Activated CD4-positive, alpha-beta T cell treated with anti-CD3 and anti-CD28 coated beads for 4 hours (primary cell): ENCODE data around the gene TSHZ1.

Experiments used
- DNase-seq, 2 donors: peaks; one replicate each; pipeline ENCODE4 v3.0.0-alpha.2; 2020

The TSHZ1 gene

DNA sequence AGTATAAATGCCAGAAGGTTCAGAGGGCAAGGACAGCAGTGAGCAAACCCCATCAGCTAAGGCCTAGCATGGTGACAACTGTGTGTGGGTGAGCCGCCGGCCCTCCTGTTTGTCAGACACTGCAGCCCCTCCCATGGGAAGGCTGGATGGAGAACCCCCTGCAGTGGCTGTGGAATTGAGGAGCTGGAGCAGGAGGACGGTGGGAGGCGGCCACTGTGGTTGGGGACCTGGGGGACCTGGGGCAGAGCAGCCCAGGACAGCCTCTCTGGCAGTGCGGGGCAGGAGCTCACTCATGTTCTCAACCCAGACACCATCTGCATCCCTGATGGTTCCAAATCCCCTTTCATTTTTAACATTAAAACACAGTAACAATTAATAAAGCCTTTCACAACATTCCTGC lies 68.8 kb downstream of the TSHZ1 start:
- no peak for DNase-seq

DNA sequence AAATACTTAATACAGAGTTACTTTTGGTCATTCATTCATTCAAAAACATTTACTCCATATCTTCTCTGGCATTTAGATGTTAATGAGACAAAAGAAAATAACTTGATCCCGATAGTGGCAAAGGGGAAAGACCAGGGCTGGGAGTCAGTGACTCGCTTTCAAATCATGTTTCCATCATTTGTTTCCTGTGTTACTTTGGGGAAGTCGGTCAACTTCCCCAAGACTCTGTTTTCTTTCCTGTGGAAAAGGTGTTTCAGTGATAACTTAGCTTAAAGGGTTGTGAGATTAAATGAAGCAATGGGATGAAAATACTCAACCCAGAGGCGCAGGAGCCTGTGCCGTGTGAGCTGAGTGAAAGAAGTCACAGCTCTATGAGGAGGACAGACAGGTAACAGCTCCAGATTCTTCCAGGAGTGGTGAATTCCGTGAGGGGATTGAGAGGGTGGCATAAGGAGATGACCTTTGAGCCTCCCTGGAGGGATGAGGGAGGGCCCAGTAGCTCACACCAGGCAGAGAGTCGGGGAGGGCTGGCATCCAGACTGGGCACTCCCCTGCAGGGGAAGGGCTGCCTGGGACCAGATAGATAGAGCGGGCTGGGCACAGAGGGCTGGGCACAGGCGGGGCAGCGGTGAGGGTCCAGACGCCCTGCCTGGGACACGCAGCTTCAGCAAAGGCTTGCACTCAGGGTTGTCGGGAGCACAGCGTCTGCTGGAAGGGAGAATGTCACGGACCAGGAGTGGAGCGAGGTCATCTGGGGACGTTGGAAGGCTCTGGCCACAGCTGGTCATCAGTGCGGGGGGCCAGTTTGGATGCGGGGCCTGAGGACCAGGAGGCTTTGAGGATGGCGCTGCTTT lies 70.1 kb downstream of the TSHZ1 start:
- DNase-seq, result no peak

DNA sequence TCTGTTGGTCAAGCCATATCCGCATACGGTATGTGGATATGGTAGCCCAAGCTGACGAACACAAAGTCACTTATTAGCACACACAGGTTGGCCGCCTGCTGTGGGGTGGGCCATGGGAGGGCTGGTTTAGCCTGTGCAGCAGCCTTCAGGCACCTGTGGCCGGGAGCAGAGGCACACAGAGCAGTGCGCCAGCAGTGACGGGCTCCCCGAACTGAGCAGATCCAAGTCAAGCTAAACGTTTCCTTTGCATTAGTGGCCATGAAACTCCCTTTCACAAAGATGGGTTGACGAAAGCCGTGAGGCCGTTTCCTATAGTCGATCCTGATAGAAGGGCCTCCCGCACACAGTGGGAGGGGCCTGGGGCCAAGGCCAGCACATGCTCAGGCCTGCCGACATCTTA lies 72.1 kb downstream of the TSHZ1 start:
- no peak for DNase-seq

DNA sequence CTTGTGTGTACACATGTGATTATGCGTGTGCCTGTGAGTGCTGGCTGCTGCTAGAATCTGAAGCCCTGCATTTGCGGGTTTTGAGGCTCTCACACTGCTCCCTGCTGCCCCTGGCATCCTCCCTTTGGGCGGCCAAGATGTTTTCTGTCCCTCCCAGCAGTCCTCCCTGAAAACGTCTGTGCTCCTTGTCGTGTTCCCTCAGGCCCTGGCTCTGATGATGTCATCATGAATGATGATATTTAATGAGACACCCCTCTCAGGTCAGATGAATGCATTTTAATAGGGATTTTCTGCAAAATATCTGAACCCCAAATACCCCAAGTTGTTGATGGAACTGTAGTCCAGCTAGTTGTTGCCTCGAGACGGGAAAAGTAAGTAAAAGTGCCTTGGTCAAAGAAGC lies 73.1 kb downstream of the TSHZ1 start:
- DNase-seq, result no peak

DNA sequence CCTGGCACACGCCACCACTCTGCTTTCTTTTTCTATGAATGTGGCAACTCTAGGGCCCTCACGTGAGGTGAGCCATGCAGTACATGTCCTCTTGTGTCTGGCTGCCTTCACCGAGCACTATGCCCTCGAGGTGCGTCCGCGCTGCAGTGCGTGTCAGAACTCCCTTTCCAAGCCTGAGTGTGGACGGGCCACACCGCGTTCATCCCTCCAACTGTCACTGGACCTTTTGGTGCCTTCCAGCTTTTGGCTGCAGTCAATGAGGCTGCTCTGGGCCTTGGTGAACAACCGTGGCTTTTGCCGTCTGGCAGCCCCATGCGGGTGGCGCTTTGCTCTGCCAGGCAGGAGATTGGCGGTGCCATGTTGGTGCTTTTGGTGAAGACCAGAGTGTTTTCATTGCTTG lies 74.0 kb downstream of the TSHZ1 start:
- DNase-seq, result no peak

DNA sequence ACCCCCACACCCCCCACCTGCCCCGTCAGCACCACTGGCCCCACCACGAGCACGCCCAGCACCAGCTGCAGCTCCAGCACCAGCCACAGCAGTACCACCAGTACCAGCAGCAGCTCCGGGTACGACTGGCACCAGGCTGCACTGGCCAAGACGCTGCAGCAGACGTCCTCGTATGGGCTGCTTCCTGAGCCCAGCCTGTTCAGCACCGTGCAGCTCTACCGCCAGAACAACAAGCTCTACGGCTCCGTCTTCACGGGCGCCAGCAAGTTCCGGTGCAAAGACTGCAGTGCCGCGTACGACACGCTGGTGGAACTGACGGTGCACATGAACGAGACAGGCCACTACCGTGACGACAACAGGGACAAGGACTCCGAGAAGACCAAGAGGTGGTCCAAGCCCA lies 75.3 kb downstream of the TSHZ1 start:
- no peak for DNase-seq

DNA sequence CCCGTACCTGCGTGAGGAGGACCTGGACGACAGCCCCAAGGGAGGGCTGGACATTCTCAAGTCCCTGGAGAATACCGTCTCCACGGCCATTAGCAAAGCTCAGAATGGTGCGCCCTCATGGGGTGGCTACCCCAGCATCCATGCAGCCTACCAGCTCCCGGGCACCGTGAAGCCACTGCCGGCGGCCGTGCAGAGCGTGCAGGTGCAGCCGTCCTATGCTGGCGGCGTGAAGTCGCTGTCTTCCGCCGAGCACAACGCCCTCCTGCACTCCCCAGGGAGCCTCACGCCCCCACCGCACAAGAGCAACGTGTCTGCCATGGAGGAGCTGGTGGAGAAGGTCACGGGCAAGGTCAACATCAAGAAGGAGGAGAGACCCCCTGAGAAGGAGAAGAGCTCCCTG lies 76.4 kb downstream of the TSHZ1 start:
- no peak for DNase-seq

DNA sequence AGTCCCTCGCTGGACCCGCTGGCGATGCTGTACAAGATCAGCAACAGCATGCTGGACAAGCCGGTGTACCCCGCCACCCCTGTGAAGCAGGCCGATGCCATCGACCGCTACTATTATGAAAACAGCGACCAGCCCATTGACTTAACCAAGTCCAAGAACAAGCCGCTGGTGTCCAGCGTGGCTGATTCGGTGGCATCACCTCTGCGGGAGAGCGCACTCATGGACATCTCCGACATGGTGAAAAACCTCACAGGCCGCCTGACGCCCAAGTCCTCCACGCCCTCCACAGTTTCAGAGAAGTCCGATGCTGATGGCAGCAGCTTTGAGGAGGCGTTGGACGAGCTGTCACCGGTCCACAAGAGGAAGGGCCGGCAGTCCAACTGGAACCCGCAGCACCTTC lies 77.1 kb downstream of the TSHZ1 start:
- no peak for DNase-seq

DNA sequence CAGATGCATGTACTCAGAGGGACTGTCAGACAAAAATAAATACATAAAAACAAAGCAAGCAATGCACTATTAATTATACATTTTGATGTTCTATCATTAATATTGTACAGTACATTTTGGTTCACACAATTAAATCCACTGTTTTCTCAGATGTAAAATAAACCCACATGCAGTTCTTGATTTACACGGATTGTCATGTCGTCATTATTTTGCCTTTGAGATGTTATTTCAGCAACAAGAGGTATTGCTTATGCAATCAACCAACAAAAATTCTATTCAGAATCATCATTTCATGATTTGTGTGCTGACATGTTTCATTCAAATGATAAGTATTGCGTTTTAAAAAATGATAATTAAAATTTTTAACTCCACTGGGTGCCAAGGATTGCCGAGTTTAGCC lies 79.2 kb downstream of the TSHZ1 start:
- DNase-seq, result no peak

DNA sequence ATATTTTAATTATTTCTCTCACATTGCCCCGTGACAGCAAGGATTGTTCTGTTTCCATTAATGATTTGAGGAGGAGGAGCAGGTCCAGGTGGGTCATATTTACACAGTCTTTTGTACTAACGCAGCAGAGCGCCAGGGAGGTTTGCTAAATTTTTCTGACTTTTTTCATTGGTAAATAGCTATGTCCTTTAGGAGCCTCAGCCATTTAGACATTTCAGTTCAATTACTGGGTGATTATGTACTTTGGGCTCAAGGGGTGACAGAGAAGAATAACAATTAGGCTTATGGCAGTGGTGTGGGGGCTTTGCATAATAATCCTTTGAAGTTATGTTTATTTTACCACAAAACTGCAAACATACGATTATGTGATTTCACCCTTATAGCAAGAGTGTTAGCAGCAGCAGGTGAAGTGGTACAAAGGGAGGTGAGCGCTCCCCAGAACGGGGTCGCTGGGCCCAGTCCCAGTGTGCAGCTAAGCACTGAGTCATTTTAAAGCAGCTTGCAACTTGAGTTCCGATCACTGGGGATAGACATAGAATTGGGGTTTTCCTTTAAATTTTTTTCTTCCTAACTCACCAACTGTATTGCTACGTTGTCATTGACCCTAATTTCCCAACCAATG lies 80.3 kb downstream of the TSHZ1 start:
- no peak for DNase-seq

DNA sequence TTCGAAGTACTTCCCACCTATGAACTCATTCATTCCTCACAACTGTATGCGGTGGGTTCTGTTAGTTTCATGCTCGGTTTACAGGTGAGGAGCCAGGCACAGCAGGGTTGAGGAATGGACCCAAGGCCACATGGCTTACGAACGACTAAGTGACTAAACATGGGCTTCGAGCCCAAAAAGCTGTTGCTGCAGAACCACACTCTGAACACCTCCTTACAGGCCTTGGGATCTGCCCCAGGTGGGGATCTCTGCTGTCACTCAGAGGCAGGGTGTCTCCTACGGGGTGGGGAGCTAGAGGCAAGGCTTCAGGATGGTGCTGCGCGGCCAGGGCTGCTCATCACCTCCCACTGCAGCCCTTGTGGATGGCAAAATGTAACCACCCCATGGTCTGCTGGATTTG lies 80.9 kb downstream of the TSHZ1 start:
- no peak for DNase-seq

DNA sequence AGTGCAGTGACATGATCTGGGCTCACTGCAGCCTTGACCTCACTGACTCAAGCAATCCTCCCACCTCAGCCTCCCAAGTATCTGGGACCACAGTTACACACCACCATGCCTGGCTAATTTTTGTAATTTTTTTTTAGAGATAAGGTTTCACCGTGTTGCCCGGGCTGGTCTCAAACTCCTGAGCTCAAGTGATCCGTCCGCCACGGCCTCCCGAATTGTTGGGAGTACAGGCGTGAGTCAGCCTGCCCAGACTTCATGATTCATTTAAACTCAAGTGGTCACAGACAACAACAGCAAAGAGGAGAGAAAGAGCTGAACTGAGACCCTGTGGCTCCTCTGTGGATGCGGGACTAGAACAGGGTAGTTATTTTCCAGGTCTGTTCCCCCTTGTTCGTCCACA lies 83.0 kb downstream of the TSHZ1 start:
- no peak for DNase-seq

DNA sequence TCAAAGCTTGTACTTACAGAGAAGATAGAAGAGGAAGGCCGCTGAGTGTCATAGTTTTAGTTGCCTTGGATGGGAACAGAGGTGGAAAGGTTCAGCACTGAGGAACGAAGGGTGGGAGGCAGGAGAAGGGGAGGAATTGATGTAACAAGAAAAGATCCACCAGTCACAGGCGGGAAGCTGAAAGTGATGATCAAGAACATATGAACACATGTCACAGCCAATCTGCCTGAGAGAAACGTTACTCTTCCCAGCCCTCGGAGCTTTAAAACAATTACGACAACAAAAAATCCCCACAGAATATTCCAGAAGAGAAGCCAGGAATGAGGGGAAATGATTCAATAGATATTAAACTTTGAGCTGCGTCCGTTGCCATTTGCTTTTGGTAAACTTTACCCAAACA lies 87.1 kb downstream of the TSHZ1 start:
- no peak for DNase-seq

DNA sequence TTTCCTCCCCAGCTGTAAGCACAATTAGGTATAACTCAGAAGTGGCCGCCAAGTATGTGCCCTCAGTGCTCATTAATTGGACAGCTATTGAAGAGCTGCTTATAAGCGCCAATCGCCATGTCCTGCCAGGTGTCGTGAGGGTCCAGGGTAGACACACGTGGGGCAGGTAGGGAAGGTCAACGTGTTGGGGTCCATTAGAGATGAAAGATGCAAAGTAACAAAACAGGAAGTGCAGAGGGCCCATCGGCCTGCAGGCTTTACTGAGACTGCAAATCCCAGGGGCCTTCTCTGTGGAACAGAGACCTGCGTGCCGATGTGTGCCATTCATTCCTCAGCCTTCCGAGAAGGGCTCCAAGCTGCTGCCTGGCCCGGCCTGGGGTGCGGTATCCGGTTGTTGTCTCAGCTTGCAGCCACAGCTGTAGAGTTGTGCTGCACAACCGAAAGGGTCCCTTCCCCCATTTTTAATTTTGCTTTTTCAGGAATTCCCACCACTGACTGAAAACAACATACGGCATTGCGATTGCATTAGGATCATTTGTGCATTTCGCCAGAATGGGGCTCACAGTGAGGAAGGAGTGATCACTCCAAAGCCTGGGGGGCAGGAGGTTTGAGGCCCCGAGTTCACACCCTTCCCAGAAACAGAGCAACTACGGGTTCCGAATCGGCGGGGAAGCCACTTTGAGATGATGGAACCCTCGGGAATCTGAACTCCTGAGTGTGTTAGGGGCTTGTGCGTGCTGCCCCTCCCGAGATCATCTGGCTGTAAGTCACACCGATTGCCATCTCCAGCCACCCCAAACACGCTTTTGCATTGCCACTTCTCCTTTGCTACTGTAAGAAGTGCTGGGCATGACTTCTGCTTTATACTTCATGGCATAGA lies 94.3 kb downstream of the TSHZ1 start:
- no peak for DNase-seq

DNA sequence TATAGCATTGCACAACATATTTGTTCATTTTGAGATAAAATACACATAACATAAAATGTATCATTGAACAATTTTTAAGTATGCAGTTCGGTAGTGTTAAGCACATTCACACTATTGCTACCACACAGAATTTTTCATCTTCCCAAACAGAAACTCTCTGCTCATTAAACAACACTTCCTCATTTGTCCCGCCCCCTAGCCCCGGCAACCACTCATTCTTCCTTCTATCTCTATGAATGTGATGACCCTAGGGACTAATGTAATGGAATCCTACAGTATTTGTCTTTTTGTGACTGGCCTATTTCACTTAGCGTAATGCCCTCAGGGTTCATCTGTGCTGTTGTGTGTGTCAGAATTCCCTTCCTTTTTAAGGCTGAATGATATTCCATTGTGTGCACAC lies 95.4 kb downstream of the TSHZ1 start:
- no peak for DNase-seq

DNA sequence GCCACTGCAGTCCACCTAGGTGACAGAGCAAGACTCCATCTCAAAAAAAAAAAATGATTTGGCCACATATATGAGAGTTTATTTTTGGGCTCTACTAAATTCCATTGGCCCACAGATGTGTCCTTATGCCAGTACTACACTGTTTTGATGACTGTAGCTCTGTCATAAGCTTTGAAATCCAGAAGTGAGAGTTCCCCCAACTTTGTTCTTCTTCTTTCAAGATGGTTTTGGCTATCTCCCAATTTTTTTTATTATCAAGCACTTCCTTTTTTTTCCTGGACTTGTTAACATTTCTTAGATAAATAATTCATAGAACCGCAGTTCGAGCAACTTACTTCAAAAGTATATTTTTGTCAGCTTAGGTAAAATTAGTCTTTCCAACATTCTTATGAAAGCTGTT lies 96.9 kb downstream of the TSHZ1 start:
- no peak for DNase-seq

DNA sequence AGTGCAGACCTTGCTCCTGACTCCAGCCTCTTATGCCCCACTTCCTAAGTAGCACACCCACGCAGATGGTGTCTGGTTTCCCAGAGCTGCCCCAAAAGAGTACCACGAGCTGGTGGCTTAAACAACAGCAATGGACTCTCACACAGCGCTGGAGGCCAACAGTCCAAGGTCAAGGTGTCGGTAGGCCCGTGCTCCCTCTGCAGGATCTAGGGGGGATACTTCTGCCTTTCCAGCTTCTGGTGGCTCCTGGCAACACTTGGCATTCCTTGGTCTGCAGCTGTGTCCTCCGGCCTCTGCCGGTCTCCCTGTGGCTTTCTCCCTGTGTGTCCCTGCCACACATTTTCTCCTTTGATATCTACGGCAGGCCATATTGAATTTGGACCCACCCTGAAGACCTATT lies 99.0 kb downstream of the TSHZ1 start:
- no peak for DNase-seq

DNA sequence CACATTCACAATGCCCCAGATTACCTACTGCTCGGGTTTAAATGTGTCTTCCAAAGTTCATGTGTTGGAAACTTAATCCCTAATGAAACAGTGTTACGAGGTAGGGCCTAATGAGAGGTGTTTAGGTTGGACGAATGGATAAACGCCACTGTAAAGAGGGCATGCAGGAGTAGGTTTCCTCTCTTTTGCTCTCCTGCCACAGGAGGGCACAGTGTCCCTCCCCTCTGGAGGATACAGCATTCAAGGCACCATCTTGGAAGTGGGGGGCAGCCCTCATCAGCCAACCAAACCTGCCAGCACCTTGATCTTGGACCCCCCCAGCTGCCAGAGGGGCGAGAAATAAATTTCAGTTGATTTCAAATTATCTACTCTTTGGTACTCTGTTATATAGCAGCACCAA lies 103.5 kb downstream of the TSHZ1 start:
- DNase-seq, result no peak

DNA sequence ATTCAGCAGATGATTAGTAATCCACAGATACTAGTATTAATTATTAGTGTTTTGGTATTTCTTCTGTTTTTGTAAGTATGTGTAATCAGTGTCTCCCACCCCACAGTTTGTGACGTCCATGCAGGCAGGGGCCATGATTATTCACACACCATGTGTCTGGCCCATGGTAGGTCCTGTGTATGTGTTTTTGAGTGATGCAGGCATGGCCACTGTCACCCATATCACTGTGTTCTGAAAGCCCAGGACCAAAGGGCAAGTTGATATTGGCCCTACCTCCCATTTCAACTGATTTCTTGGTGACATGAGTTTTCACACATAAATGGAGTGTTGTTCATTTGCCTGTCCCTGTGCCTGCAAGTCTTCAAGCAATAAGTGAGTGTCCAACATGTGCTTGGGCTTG lies 104.0 kb downstream of the TSHZ1 start:
- DNase-seq, result no peak

DNA sequence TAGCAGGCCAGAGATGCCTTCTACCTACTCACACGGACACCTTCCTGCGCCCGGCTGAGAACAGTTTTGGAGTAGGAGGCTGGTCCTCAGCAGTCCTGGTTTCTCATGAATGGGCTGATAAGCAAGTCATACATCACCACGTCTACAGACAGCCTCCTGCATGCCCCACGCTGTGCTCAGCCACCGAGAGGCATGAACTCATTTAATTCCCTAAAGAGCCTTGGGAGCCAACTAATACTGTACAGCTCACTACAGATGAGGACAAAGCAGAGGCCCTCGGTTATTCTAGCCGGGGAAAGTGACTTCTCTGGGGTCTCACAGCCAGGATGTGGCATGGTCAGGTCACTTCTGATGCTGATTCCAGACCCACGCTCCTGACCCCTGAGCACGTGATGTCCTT lies 105.6 kb downstream of the TSHZ1 start:
- no peak for DNase-seq

DNA sequence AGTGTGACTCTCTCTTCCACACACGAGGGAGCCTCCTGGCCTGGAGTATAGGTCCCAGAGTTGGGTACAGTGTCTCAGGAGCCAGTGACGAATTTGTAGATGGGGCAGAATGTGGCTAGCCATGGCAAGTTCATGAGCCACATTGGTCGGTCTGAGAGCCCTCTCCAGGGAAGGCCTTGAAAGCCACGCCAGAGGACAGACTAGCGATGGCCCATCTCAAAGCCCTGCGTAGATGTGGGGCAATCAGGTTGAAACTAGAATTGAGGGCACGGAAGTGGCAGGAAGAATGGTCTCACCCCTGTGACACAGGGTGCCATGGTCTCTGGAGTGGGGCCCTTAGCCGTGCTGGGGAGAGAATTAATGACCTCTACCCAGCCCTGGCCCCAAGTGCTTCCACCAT lies 106.2 kb downstream of the TSHZ1 start:
- no peak for DNase-seq

DNA sequence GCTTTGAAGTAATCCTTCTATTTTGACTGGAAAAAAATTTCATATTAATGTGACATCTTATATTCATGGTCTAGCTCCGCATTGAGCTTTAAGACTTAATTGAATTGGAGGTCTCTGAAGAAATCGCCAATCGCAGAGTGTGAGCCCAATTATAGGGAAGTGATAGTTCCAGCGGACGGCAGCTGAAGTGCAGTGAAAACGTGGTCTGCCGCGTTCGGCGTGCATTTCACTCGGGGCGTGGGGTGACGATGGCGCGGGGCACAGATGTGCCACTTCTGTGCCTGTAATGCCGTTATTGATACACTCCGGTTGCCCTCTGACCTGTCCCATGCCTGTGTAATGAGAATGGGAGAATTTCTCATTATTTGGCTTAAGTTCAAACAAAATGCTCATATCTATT lies 106.7 kb downstream of the TSHZ1 start:
- DNase-seq, result no peak

DNA sequence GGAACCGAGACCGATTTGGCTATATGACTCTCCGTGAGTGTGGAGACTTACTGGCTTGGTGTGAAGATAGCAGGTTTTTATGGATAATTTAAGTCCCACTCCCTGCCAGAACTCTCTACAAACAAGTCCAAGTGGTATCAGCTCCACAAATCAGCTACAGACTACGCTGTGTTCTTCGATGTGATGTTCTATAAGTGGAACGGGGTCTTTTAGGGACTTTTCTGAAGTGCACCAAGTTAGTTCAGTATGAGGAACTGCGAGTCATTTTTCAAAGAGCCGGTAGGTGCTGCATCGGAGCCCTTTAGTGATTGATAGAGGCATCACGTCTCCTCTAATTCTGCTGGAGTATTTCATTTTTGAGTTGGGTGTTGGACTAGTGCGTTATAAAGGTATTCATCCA lies 107.1 kb downstream of the TSHZ1 start:
- DNase-seq, result no peak

DNA sequence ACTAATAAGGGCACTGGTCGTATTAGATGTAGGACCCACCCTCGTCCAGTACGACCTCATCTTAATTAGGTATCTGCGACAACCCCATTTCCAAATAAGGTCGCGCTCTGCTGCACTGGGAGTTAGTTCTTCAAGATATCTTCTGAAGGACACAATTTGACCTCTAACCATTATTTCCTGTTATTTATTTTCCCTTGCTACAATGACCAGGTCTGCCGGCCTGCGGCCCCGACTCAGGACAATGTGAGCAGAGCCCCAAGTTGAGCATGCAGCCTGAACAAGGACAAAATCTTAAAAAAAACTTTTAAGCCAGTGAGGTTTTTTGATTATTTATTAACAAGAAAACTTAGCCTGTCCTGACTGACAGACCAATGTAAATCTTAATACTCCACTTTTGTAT lies 109.3 kb downstream of the TSHZ1 start:
- DNase-seq, result no peak
